Transverse colon (tissue), 4 donors: ENCODE data around the gene RETREG1.

Experiments
- CTCF ChIP-seq, 5 experiments: fragments of 200-600 bp in 3 of 5; fragments of 450-650 bp in 2 of 5; sonication (generic) in 3 of 5; IDR thresholded peaks; 1 replicate in 2 of 5; 2 replicates in 3 of 5; pipeline ENCODE4 v1.5.1; 2016 to 2017; ENCODE audit warnings: antibody characterized with exemption in 5 of 5, inconsistent platforms in 3 of 5, mild to moderate bottlenecking in 2 of 5, moderate library complexity in 1 of 5
- EP300 ChIP-seq: sonication (generic); formaldehyde crosslinking; IDR thresholded peaks from one replicate; pipeline ENCODE4 v1.6.1; 2017; ENCODE audit warnings: antibody characterized with exemption, low read depth
- POLR2A ChIP-seq: fragments of 450-650 bp; IDR thresholded peaks from one replicate; pipeline ENCODE4 v1.6.1; 2016; ENCODE audit warnings: antibody characterized with exemption, mild to moderate bottlenecking, moderate library complexity
- POLR2AphosphoS5 ChIP-seq, 3 donors: sonication (generic); formaldehyde crosslinking; IDR thresholded peaks; one replicate each; pipeline ENCODE4 v1.6.1; 2016; ENCODE audit warnings: antibody characterized with exemption in 3 of 3

GRCh38 chr5:16520841-16521240, 96.0 kb downstream of the RETREG1 start:
- TF ChIP-seq POLR2A (peak; percentile 26), CTCF (IDR thresholded peaks at IDR 0.05) (no peak), POLR2AphosphoS5 (IDR thresholded peaks at IDR 0.05) (peak in 2 of 3 donors; percentile 48 to 58), EP300 (no peak)
